SU-DHL-6 (cell line): ENCODE results near the gene CHGA.

Source experiments
- CTCF ChIP-seq: fragments of 200-600 bp; sonication (generic); IDR thresholded peaks from one replicate; pipeline ENCODE4 v1.5.1; 2017; ENCODE audit warnings: antibody characterized with exemption, mild to moderate bottlenecking, low read length, moderate library complexity; ENCODE audit not compliant: insufficient read depth, poor library complexity, severe bottlenecking
- EZH2phosphoT487 ChIP-seq: fragments of 200-600 bp; sonication (generic), shearing (Covaris generic); conservative IDR thresholded peaks from 2 replicates; pipeline ENCODE4 v1.6.1; 2018; ENCODE audit warnings: mild to moderate bottlenecking, antibody characterized with exemption, low read length, moderate library complexity, mixed read lengths

GRCh38 chr14:92902726-92903125, 20.2 kb upstream of the CHGA start:
- no peak for TF ChIP-seq CTCF
- no peak for TF ChIP-seq EZH2phosphoT487
